Measurements from ENCODE around the gene EIF4E3.
A peak's percentile ranks its signal among the peaks of the same experiment; 100 is the strongest.

The EIF4E3 gene

DNA sequence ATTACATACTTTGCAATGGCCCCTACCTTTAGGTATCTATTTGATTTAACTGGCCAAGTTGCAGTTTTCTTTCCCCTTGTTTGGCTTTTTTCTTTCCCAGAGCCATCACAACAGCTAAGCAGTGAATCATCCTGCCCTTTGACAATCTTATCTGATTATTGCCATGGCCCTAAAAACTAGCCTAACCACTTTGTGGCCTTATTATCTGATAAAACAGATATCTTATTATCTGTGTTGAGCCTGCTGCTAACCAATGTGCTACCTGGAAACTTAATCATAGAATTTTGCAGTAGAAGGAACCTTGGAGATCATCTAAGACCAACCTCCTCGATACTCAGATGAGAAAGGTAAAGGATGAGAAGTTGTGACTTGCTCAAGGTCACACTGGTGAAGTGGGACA lies 37.1 kb downstream of the EIF4E3 start:
- Histone ChIP-seq H3K4me3 (replicated peaks; ENCODE audit: low read depth, low read length) (no peak overlapping the region), H3K27me3 (replicated peaks; ENCODE audit: control insufficient read depth, insufficient read depth, low read length) (no peaks in the 10 kb centered on the region), H3K36me3 (ENCODE audit: control insufficient read depth, insufficient read depth, low read length) (no peaks in the 10 kb centered on the region)
- DNase-seq (ENCODE audit: extremely low read depth, insufficient read length) = no peak
- TF ChIP-seq, protein P1, sequence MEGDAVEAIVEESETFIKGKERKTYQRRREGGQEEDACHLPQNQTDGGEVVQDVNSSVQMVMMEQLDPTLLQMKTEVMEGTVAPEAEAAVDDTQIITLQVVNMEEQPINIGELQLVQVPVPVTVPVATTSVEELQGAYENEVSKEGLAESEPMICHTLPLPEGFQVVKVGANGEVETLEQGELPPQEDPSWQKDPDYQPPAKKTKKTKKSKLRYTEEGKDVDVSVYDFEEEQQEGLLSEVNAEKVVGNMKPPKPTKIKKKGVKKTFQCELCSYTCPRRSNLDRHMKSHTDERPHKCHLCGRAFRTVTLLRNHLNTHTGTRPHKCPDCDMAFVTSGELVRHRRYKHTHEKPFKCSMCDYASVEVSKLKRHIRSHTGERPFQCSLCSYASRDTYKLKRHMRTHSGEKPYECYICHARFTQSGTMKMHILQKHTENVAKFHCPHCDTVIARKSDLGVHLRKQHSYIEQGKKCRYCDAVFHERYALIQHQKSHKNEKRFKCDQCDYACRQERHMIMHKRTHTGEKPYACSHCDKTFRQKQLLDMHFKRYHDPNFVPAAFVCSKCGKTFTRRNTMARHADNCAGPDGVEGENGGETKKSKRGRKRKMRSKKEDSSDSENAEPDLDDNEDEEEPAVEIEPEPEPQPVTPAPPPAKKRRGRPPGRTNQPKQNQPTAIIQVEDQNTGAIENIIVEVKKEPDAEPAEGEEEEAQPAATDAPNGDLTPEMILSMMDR (IDR thresholded peaks at IDR 0.05; ENCODE audit: insufficient read depth, low read length, poor library complexity, severe bottlenecking) = no peak

DNA sequence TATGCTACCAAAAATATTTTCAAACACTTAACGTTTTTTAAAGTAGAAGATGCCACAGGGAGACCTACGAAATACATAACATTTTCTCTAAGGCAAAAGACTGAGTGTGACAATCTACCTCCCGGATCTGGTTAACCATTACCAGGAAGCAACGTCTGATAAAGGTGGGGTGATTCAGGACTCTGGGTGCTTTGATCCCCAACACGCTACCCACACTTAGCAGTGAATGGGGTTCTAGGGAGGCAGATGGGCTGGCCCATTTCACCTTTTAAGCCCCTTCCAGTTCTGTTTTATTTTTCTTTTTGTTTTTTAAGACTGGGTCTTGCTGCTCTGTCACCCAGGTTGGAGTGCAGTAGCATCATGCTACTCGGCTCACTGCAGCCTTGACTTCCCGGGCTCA lies 39.5 kb downstream of the EIF4E3 start:
- no peak overlapping the region for H3K4me3 ChIP-seq (replicated peaks; ENCODE audit: low read depth, low read length)
- no peaks in the 10 kb centered on the region for H3K36me3 ChIP-seq (ENCODE audit: control insufficient read depth, insufficient read depth, low read length)
- DNase-seq (ENCODE audit: extremely low read depth, insufficient read length) = no peak
- TF ChIP-seq, protein P1 (IDR thresholded peaks at IDR 0.05; ENCODE audit: insufficient read depth, low read length, poor library complexity, severe bottlenecking) = no peak
- H3K27me3 ChIP-seq (replicated peaks; ENCODE audit: control insufficient read depth, insufficient read depth, low read length) = no peaks in the 10 kb centered on the region

DNA sequence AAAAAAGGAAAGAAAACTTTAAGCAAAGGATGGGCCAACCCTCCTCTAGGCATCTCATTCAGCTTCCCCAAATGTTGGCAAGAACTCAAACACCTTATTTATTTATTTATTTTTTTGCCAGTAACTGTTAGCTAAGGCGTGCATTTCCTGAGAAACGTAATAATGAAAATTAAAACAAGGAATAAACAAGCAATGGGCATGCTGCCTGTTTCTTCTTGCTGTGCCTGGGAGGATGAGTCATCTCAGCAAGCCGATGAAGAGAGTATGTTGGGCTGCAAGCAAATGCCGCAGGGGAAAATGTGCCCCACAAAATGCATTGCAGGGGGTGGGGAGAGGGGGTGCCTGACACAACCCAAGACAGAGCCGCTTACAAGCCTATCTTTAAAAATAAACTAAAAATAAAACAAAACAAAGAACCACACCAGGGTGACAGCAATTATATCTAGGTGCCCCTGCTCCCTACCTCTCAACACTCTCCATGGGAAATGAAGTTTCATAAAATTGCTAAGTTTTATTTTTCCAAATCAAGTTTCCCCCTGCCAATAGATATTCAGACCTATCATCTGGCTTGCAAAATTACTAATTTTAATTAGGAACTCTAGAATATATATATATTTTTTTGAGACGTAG lies 40.3 kb downstream of the EIF4E3 start:
- no peak for DNase-seq (ENCODE audit: extremely low read depth, insufficient read length)
- no peak overlapping the region for H3K4me3 ChIP-seq (replicated peaks; ENCODE audit: low read depth, low read length)
- TF ChIP-seq, protein P1 (IDR thresholded peaks at IDR 0.05; ENCODE audit: insufficient read depth, low read length, poor library complexity, severe bottlenecking) = no peak
- no peaks in the 10 kb centered on the region for H3K27me3 ChIP-seq (replicated peaks; ENCODE audit: control insufficient read depth, insufficient read depth, low read length)
- no peaks in the 10 kb centered on the region for H3K36me3 ChIP-seq (ENCODE audit: control insufficient read depth, insufficient read depth, low read length)

DNA sequence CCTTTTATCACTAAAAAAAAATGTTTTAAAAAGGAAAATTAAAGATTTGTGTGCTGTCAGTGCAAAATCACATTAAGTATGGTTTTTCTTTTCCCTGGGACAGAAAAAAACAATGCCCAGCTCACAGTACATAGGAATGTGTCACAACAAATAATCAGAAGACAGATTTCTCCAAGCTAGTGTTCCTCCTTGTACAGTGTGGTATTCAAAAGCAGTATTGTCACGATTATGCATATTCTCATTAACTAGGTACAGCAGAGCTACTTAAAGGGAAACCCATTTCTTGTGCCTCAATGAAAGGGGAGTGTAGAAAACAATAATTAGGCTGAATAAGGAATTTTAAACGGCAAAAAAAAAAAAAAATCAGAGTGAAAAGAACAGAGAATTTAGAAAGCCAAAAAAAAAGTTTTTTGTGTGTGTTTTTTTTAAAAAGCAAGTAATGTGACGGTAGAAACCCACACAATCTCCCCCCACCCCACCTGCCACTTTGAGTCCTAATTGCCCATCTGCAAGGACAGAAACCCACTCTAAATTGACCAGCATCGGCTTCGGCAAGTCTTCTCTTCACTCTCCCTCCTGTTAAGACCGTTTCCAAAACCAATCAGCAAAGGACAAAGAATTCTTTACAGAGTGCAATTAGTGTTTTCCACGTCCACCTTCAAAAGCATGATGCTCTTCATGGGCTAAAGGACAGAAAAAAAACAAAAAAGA lies 41.0 kb downstream of the EIF4E3 start:
- TF ChIP-seq, protein P1 (IDR thresholded peaks at IDR 0.05; ENCODE audit: insufficient read depth, low read length, poor library complexity, severe bottlenecking) = no peak
- H3K27me3 ChIP-seq (replicated peaks; ENCODE audit: control insufficient read depth, insufficient read depth, low read length) = no peaks in the 10 kb centered on the region
- DNase-seq (ENCODE audit: extremely low read depth, insufficient read length) = no peak
- no peak overlapping the region for H3K4me3 ChIP-seq (replicated peaks; ENCODE audit: low read depth, low read length)
- no peaks in the 10 kb centered on the region for H3K36me3 ChIP-seq (ENCODE audit: control insufficient read depth, insufficient read depth, low read length)

DNA sequence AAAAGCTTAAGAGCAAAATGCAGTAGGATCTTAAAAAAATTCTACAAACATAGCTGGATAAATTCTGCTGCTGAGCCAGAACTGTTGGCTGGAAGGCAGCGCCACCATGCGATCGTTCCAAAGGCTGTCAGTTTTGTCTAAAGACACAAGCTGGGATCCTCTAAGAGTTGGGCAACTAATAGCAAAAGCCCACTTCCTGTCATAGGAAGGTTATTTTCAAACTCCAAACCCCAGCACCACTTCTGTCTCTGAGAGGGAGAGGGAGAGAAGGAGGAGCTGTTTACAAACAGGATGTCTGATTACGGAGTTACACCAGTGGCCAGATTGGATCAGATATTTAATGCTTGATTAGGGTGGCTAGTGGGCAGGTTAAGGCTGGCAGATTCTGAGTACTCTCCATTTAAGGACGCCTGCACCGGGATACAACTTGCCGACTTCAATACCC lies 44.0 kb downstream of the EIF4E3 start:
- Histone ChIP-seq H3K36me3 (ENCODE audit: control insufficient read depth, insufficient read depth, low read length) (no peaks in the 10 kb centered on the region), H3K27me3 (replicated peaks; ENCODE audit: control insufficient read depth, insufficient read depth, low read length) (no peaks in the 10 kb centered on the region), H3K4me3 (replicated peaks; ENCODE audit: low read depth, low read length) (no peak overlapping the region)
- TF ChIP-seq, protein P1 (IDR thresholded peaks at IDR 0.05; ENCODE audit: insufficient read depth, low read length, poor library complexity, severe bottlenecking) = peak; percentile 66
- DNase-seq (ENCODE audit: extremely low read depth, insufficient read length) = no peak

Data from GM06990 (cell line).